ENCODE results near the gene PRKACG.

Gene PRKACG

GRCh38 chr9:69012696-69013381, 1.1 kb downstream of the PRKACG start:
- DNase-seq (ENCODE audit: insufficient read length, low spot score) (no peak), FAIRE-seq (no peak)
- no peak for TF ChIP-seq CTCF (IDR thresholded peaks at IDR 0.05; ENCODE audit: insufficient read depth, missing control alignments)

GRCh38 chr9:69009708-69010107, 4.2 kb downstream of the PRKACG start:
- TF ChIP-seq CTCF (IDR thresholded peaks at IDR 0.05; ENCODE audit: insufficient read depth, missing control alignments), result no peak
- FAIRE-seq, result no peak
- no peak for DNase-seq (ENCODE audit: insufficient read length, low spot score)

GRCh38 chr9:69004836-69005235, 9.1 kb downstream of the PRKACG start:
- TF ChIP-seq CTCF (IDR thresholded peaks at IDR 0.05; ENCODE audit: insufficient read depth, missing control alignments), result no peak
- no peak for DNase-seq (ENCODE audit: insufficient read length, low spot score)
- no peak for FAIRE-seq

- FAIRE-seq (no peak), DNase-seq (ENCODE audit: insufficient read length, low spot score) (no peak)
- TF ChIP-seq CTCF (IDR thresholded peaks at IDR 0.05; ENCODE audit: insufficient read depth, missing control alignments), result no peak
Observed at GRCh38 chr9:69003051-69003450, 10.9 kb downstream of the PRKACG start.

GRCh38 chr9:69001921-69002320, 12.0 kb downstream of the PRKACG start:
- FAIRE-seq (no peak), DNase-seq (ENCODE audit: insufficient read length, low spot score) (no peak)
- no peak for TF ChIP-seq CTCF (IDR thresholded peaks at IDR 0.05; ENCODE audit: insufficient read depth, missing control alignments)

- DNase-seq (ENCODE audit: insufficient read length, low spot score), result peak; percentile 37
- peak; percentile 86 for TF ChIP-seq CTCF (IDR thresholded peaks at IDR 0.05; ENCODE audit: insufficient read depth, missing control alignments)
- FAIRE-seq, result no peak
Observed at GRCh38 chr9:68999393-69000105, 14.4 kb downstream of the PRKACG start.

GRCh38 chr9:68998812-68999211, 15.1 kb downstream of the PRKACG start:
- FAIRE-seq, result no peak
- no peak for TF ChIP-seq CTCF (IDR thresholded peaks at IDR 0.05; ENCODE audit: insufficient read depth, missing control alignments)

More at GRCh38 chr9:68998812-68999211, 15.1 kb downstream of the PRKACG start:
- no peak for DNase-seq (ENCODE audit: insufficient read length, low spot score)
